Uterus (tissue), 4 donors: ENCODE data around the gene MFNG. TPM values are rescaled to one million over a fixed set of nuclear protein-coding genes. Genes with fewer than 3 reads are reported as not detected.

Experiments used
- DNase-seq, 2 donors: peaks; one replicate each; pipeline ENCODE4 v3.0.0-alpha.2; 2019 to 2020
- H3K27ac ChIP-seq, 2 donors: fragments of 200-600 bp; sonication (generic); 1 replicate in 1 of 2; 2 replicates in 1 of 2; pipeline ENCODE4 v1.5.1; 2016 to 2018
- H3K27me3 ChIP-seq, 2 donors: fragments of 200-600 bp; sonication (generic); one replicate each; pipeline ENCODE4 v1.5.1; 2018 to 2019; ENCODE audit warnings: control low read depth in 1 of 2
- H3K36me3 ChIP-seq, 2 donors: fragments of 200-600 bp; sonication (generic); one replicate each; pipeline ENCODE4 v1.5.1; 2019; ENCODE audit warnings: control low read depth in 1 of 2
- H3K4me1 ChIP-seq, 2 donors: fragments of 200-600 bp; sonication (generic); one replicate each; pipeline ENCODE4 v1.5.1; 2018 to 2019; ENCODE audit warnings: control low read depth in 1 of 2
- H3K4me3 ChIP-seq, 2 donors: fragments of 200-600 bp; sonication (generic); 1 replicate in 1 of 2; 2 replicates in 1 of 2; pipeline ENCODE4 v1.5.1; 2018 to 2019; ENCODE audit warnings: mild to moderate bottlenecking in 1 of 2
- H3K9me3 ChIP-seq, 2 donors: fragments of 200-600 bp; sonication (generic); one replicate each; pipeline ENCODE4 v1.5.1; 2019; ENCODE audit warnings: control low read depth in 1 of 2
- POLR2A ChIP-seq, 2 donors: fragments of 450-650 bp; IDR thresholded peaks; one replicate each; pipeline ENCODE4 v1.6.1; 2016; ENCODE audit warnings: antibody characterized with exemption in 2 of 2, mild to moderate bottlenecking in 1 of 2, moderate library complexity in 1 of 2
- intact Hi-C: fragments of 100-400 bp; cut with DNase I; formaldehyde crosslinking; loops from one replicate; pipeline ENCODE4 v1.15.1; 2023; ENCODE audit warnings: low total_unique reads
- total RNA-seq, 4 donors: library from RNA; depleted of rRNA in 3 of 4; stranded (reverse); fragments of >200 nt in 3 of 4; gene quantifications; one replicate each; pipeline versions ENCODE4 v1.1.0 to v1.2.4, GENCODE V29; 2014 to 2023
- TF ChIP-seq, protein P1 (sequence below), 4 experiments: fragments of 200-600 bp in 2 of 4; fragments of 450-650 bp in 2 of 4; sonication (generic) in 2 of 4; IDR thresholded peaks; one replicate each; pipeline ENCODE4 v1.5.1; 2016 to 2019; ENCODE audit warnings: antibody characterized with exemption in 4 of 4, mild to moderate bottlenecking in 2 of 4, moderate library complexity in 1 of 4
- donor health status: DM: yes; HTN: yes; CAD: no.

MFNG gene
- total RNA-seq, 4 donors from 2014 or later, result 7.6 to 71.2 (median 28.7) TPM

DNA sequence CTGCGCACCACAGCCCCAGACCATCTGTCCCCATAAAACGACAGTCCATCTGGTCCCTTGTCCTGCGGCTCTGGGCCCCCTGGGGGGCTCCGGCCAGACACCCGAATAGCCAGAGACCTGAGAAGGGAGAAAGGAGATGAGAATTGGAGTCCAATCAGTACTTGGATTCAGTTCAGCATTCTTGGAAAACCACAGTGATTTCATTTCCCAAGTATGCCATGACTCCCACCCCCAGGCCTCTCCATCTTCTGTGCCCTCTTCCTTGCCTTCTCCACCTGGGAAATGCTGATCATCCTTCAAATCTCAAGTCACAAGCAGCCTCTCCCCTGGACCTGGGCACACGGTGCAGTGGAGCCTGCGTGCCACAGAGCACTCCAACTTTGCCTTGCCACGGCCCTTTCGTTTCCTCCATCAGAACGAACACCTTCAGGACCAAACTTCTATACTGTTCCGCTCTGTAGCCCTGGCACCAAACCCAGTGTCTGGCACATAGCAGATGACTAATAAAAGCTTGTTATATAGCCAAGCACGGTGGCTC, 10.9 kb upstream of the MFNG start:
- Histone ChIP-seq H3K27me3 (no peaks in the 10 kb centered on the region), H3K9me3 (no peaks in the 10 kb centered on the region), H3K27ac (no peak overlapping the region), H3K4me3 (no peak overlapping the region), H3K4me1 (no peaks in the 10 kb centered on the region), H3K36me3 (no peaks in the 10 kb centered on the region)
- DNase-seq, result no peak
- no peak for TF ChIP-seq POLR2A (IDR thresholded peaks at IDR 0.05)
- TF ChIP-seq, protein P1, sequence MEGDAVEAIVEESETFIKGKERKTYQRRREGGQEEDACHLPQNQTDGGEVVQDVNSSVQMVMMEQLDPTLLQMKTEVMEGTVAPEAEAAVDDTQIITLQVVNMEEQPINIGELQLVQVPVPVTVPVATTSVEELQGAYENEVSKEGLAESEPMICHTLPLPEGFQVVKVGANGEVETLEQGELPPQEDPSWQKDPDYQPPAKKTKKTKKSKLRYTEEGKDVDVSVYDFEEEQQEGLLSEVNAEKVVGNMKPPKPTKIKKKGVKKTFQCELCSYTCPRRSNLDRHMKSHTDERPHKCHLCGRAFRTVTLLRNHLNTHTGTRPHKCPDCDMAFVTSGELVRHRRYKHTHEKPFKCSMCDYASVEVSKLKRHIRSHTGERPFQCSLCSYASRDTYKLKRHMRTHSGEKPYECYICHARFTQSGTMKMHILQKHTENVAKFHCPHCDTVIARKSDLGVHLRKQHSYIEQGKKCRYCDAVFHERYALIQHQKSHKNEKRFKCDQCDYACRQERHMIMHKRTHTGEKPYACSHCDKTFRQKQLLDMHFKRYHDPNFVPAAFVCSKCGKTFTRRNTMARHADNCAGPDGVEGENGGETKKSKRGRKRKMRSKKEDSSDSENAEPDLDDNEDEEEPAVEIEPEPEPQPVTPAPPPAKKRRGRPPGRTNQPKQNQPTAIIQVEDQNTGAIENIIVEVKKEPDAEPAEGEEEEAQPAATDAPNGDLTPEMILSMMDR (IDR thresholded peaks at IDR 0.05), result no peak
- intact Hi-C loops, result no loop called here

DNA sequence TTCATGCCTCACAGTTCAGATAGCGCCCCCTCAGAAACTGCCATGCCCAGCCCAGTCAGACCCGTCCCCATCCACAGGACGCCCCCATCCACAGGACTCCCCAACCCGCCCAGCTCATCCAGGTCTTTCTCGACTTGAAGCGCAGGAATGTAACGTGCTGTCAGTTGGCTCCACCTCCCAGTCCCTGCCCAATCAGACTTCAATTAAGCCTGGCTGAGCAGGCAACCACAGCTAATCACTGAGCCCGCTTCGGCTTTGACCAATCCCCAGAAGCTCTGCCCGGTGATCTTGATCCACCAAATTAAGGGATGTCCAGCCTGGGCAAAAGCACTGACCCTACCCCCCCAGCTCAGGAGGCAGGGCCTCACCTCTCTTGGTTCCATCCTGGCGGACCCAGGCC, 10.5 kb upstream of the MFNG start:
- no peak overlapping the region for H3K27ac ChIP-seq
- intact Hi-C loops, result no loop called here
- no peaks in the 10 kb centered on the region for H3K36me3 ChIP-seq
- TF ChIP-seq POLR2A (IDR thresholded peaks at IDR 0.05), result no peak
- TF ChIP-seq, protein P1 (IDR thresholded peaks at IDR 0.05), result no peak
- no peak for DNase-seq
- H3K9me3 ChIP-seq, result no peaks in the 10 kb centered on the region
- H3K4me3 ChIP-seq, result no peak overlapping the region
- no peaks in the 10 kb centered on the region for H3K4me1 ChIP-seq
- H3K27me3 ChIP-seq, result no peaks in the 10 kb centered on the region

DNA sequence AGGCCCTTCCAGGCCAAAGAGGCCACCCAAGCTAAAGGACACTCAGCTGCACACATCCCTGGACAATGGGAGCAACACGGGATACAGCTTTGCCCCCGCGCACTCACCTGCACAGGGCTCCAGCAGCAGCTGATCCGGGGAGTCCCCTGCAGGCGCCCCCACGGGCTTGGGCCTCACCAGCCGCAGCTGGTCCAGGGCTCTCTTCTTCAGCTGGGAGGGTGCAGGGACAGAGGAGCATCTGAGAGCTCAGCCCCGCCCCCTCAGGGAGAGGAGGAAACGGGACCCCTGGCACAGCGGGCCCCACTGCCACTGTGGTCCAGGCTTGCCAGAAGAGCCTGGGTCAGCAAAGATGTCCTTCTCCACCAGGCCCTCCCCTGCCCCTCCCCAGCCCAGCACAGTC, 7.8 kb upstream of the MFNG start:
- H3K9me3 ChIP-seq, result no peaks in the 10 kb centered on the region
- DNase-seq, result no peak
- H3K27ac ChIP-seq, result no peak overlapping the region
- H3K4me3 ChIP-seq, result no peak overlapping the region
- no peaks in the 10 kb centered on the region for H3K4me1 ChIP-seq
- no peaks in the 10 kb centered on the region for H3K27me3 ChIP-seq
- intact Hi-C loops, result no loop called here
- H3K36me3 ChIP-seq, result no peaks in the 10 kb centered on the region
- no peak for TF ChIP-seq POLR2A (IDR thresholded peaks at IDR 0.05)
- TF ChIP-seq, protein P1 (IDR thresholded peaks at IDR 0.05), result no peak

DNA sequence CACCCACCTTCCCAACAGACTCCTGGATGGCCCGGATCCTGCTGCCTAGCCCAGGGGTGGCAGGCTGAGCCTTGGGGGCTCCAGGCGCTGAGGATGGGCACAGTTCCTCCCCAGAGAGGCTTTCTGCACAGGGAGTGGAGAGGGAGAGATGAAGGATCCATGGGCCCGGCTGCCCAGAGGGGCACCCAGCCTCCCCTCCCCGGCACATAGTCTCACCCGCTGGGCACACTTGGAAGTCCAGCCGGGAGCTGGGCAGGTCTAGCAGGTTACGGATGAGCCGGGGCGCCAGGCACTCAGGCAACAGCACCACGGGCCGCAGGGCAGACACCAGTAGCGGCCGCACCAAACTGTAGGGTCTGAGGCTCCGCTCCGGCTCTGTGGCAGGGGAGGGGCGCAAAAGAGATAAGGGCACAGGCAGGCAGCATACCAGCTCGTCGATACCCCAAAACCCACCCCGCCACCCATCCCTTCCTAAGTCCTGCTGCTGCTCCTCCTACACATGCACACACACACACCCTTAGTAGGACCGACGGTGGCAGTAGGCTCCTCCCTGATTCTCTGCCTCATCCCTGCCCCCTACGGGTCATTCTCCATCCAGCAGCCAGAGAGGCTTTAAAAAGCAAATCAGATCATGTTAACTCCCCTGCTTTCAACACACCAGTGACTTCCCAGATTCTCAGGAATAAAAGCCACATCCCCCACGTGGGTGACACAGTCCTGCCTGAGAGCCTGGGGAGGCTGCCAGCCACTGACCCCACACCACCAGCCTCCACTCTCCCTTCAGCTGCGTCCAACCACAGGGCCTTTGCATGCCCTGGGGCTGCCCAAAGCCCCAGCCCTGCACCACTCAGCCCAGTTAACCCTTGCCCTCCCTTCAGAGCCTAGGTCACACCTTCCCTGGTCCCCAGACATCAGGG, 6.5 kb upstream of the MFNG start:
- H3K4me1 ChIP-seq, result no peaks in the 10 kb centered on the region
- intact Hi-C loops, result no loop called here
- H3K36me3 ChIP-seq, result no peaks in the 10 kb centered on the region
- H3K9me3 ChIP-seq, result no peaks in the 10 kb centered on the region
- no peak for TF ChIP-seq POLR2A (IDR thresholded peaks at IDR 0.05)
- TF ChIP-seq, protein P1 (IDR thresholded peaks at IDR 0.05), result no peak
- no peak overlapping the region for H3K27ac ChIP-seq
- DNase-seq, result no peak
- no peak overlapping the region for H3K4me3 ChIP-seq
- H3K27me3 ChIP-seq, result no peaks in the 10 kb centered on the region
